Hepatocyte (in vitro differentiated cells): ENCODE data around the gene SGPL1. TPM values are rescaled to one million over a fixed set of nuclear protein-coding genes. Genes with fewer than 3 reads are reported as not detected.
A peak's percentile ranks its signal among the peaks of the same experiment; 100 is the strongest.
"Not testable (repeated sequence)": the region's sequence is repeated elsewhere in the genome, so short reads cannot be mapped to it uniquely, and the experiment has no call there.

Source experiments
- DNase-seq: peaks from one replicate; pipeline ENCODE4 v3.0.0-alpha.2; 2016; ENCODE audit warnings: low spot score
- H2AFZ ChIP-seq: fragments of 200-600 bp; sonication (generic); 2 replicates; pipeline ENCODE4 v1.6.0; 2016; ENCODE audit warnings: antibody characterized with exemption, mild to moderate bottlenecking
- H3K27ac ChIP-seq: fragments of 200-600 bp; sonication (generic); 2 replicates; pipeline ENCODE4 v1.5.1; 2016; ENCODE audit warnings: mild to moderate bottlenecking
- H3K27me3 ChIP-seq: fragments of 200-600 bp; sonication (generic); 2 replicates; pipeline ENCODE4 v1.6.1; 2016
- H3K36me3 ChIP-seq: fragments of 200-600 bp; sonication (generic); replicated peaks from 2 replicates; pipeline ENCODE4 v1.5.1; 2016; ENCODE audit warnings: low read depth; ENCODE audit not compliant: insufficient read depth
- H3K4me1 ChIP-seq: fragments of 200-600 bp; sonication (generic); 2 replicates; pipeline ENCODE4 v1.5.1; 2016; ENCODE audit warnings: mild to moderate bottlenecking, moderate library complexity; ENCODE audit not compliant: insufficient read depth
- H3K4me2 ChIP-seq: fragments of 200-600 bp; sonication (generic); 2 replicates; pipeline ENCODE4 v1.6.0; 2016
- H3K4me3 ChIP-seq: fragments of 200-600 bp; sonication (generic); 2 replicates; pipeline ENCODE4 v1.5.1; 2016; ENCODE audit warnings: mild to moderate bottlenecking
- H3K79me2 ChIP-seq: fragments of 200-600 bp; sonication (generic); 2 replicates; pipeline ENCODE4 v1.6.0; 2017; ENCODE audit warnings: mild to moderate bottlenecking
- H3K9me2 ChIP-seq: fragments of 200-600 bp; sonication (generic); replicated peaks from 2 replicates; pipeline ENCODE4 v1.6.0; 2017; ENCODE audit warnings: mild to moderate bottlenecking; ENCODE audit not compliant: insufficient read depth
- H3K9me3 ChIP-seq: fragments of 200-600 bp; sonication (generic); 2 replicates; pipeline ENCODE4 v1.5.1; 2016; ENCODE audit warnings: low read depth, mild to moderate bottlenecking
- H4K20me1 ChIP-seq: fragments of 200-600 bp; sonication (generic); 2 replicates; pipeline ENCODE4 v1.6.0; 2016; ENCODE audit warnings: mild to moderate bottlenecking; ENCODE audit not compliant: insufficient read depth, poor library complexity, severe bottlenecking
- EZH2 ChIP-seq: fragments of 200-600 bp; sonication (generic); IDR thresholded peaks from 2 replicates; pipeline ENCODE4 v1.6.1; 2016; ENCODE audit warnings: antibody characterized with exemption, mild to moderate bottlenecking, borderline replicate concordance
- EZH2phosphoT487 ChIP-seq: fragments of 200-600 bp; sonication (generic); IDR thresholded peaks from one replicate; pipeline ENCODE4 v1.6.1; 2018; ENCODE audit warnings: antibody characterized with exemption, mild to moderate bottlenecking, low read depth, moderate library complexity; ENCODE audit not compliant: unreplicated experiment, severe bottlenecking
- WGBS: methylation state at CpG from one replicate; pipeline ENCODE4 v1.1.6; 2016; ENCODE audit warnings: low lambda C conversion rate; ENCODE audit errors: missing lambda C conversion rate; 5-methylcytosine and 5-hydroxymethylcytosine counted together
- polyA plus RNA-seq: library from polyadenylated mRNA; unstranded; fragments of >200 nt; fragmentation: Nextera tagmentation; extraction: Ambion mirVana; gene quantifications from 2 replicates; pipeline ENCODE4 v1.2.1, GENCODE V29; 2016
- total RNA-seq: library from RNA; depleted of rRNA; stranded (reverse); fragments of >200 nt; gene quantifications from 2 replicates; pipeline ENCODE4 v1.2.3, GENCODE V29; 2014
- TF ChIP-seq, protein P1 (sequence below): fragments of 200-600 bp; sonication (generic); IDR thresholded peaks from 2 replicates; pipeline ENCODE4 v1.5.1; 2016; ENCODE audit warnings: antibody characterized with exemption, mild to moderate bottlenecking; ENCODE audit not compliant: poor library complexity

SGPL1 gene
- total and polyA plus RNA-seq, 2 experiments from 2014 or later, result 20.2 to 43.5 TPM

DNA sequence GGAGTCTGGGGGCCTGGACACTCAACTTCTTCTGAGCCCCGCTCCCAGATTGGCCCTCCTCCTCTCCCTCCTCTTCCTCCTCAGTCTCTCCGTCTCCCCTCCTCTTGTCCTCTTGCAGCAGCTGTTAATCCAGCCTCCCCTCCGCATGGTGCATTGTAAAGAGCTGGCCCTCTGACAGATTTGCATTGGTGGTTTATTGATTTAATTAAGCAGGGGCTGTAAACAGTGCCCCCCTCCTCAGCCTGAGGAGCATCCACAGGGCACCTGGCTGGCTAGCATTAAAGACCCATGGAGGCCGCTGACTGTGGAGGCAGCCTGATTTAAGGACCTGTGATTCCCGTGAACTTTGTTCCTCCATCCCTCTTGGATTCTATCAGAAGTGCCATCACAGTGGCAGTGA lies 101.5 kb downstream of the SGPL1 start:
- no peaks in the 10 kb centered on the region for H4K20me1 ChIP-seq
- peaks cover 4% of the 10 kb centered on the region for H3K27me3 ChIP-seq
- no peaks in the 10 kb centered on the region for H3K36me3 ChIP-seq
- DNase-seq, result no peak
- no peak overlapping the region for H3K4me3 ChIP-seq
- H3K27ac ChIP-seq, result no peak overlapping the region
- H3K9me3 ChIP-seq, result no peaks in the 10 kb centered on the region
- H2AFZ ChIP-seq, result no peak overlapping the region
- H3K79me2 ChIP-seq, result no peaks in the 10 kb centered on the region
- TF ChIP-seq, protein P1, sequence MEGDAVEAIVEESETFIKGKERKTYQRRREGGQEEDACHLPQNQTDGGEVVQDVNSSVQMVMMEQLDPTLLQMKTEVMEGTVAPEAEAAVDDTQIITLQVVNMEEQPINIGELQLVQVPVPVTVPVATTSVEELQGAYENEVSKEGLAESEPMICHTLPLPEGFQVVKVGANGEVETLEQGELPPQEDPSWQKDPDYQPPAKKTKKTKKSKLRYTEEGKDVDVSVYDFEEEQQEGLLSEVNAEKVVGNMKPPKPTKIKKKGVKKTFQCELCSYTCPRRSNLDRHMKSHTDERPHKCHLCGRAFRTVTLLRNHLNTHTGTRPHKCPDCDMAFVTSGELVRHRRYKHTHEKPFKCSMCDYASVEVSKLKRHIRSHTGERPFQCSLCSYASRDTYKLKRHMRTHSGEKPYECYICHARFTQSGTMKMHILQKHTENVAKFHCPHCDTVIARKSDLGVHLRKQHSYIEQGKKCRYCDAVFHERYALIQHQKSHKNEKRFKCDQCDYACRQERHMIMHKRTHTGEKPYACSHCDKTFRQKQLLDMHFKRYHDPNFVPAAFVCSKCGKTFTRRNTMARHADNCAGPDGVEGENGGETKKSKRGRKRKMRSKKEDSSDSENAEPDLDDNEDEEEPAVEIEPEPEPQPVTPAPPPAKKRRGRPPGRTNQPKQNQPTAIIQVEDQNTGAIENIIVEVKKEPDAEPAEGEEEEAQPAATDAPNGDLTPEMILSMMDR, result no peak
- TF ChIP-seq EZH2 (no peak), EZH2phosphoT487 (no peak)
- no peaks in the 10 kb centered on the region for H3K4me1 ChIP-seq
- H3K4me2 ChIP-seq, result no peak overlapping the region
- no peaks in the 10 kb centered on the region for H3K9me2 ChIP-seq
- 60% methylated on average over 5 of the region's 5 CpGs for WGBS

DNA sequence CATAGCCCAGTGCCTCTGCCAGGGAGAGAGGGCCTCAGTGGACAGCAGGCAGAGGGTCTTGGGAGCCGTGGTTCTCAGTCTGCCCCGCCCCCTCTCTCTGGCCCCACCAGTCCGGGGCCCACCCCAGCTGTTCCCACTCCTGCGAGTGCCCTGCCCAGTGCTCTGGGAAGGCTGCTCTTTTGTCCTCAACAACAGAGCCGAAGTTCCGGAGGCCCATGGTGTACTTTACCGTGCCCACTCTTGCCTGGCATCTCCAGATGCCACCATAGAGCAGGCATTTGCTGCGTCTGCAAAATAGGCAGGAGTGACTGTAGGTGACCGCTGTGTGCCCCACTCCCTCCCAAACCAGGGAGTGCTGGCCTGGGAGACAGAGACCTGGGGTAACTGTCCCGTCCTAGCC lies 101.9 kb downstream of the SGPL1 start:
- peaks cover 4% of the 10 kb centered on the region for H3K27me3 ChIP-seq
- no peak overlapping the region for H3K4me3 ChIP-seq
- TF ChIP-seq EZH2, result no peak
- TF ChIP-seq EZH2phosphoT487, result no peak
- TF ChIP-seq, protein P1, result no peak
- H3K79me2 ChIP-seq, result no peaks in the 10 kb centered on the region
- 83% methylated on average over 10 of the region's 10 CpGs for WGBS
- H3K9me2 ChIP-seq, result no peaks in the 10 kb centered on the region
- no peak overlapping the region for H3K27ac ChIP-seq
- H3K4me1 ChIP-seq, result no peaks in the 10 kb centered on the region
- H3K36me3 ChIP-seq, result no peaks in the 10 kb centered on the region
- no peaks in the 10 kb centered on the region for H4K20me1 ChIP-seq
- no peak overlapping the region for H2AFZ ChIP-seq
- no peaks in the 10 kb centered on the region for H3K9me3 ChIP-seq
- no peak for DNase-seq
- H3K4me2 ChIP-seq, result no peak overlapping the region

DNA sequence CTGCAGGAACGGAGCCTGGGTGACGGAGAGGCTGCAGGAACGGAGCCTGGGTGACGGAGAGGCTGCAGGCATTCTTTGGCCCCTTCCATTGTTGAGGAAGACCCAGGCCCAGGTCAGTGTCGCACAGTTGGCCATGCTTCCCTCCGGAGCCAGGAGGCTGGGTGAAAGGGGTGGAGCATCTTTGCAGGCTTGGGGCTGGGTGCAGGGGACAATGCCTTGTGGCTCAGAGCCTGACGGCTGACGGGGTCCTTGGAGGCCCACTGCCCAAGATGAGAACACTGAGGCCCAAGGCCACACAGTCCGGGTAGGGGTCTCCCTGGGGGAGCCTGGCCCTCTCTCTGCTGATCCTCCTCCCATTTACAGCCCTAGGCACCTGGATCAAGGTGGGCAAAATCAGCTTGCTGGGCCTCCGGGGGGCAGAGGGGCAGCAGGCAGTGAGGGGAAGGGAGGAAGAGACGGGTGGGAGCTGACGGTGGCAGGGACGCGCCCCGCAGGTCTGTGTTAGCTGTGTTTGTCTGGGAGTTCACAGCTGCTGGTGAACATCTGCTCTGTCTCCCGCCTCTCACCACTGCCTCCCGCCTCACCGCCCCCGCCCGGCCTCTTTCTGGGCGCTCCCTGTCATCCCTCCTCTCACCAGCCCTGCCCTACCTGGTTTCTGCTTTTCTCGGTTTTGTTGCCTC lies 103.2 kb downstream of the SGPL1 start:
- no peak overlapping the region for H3K27ac ChIP-seq
- no peaks in the 10 kb centered on the region for H3K9me3 ChIP-seq
- no peak overlapping the region for H3K4me2 ChIP-seq
- H3K79me2 ChIP-seq, result no peaks in the 10 kb centered on the region
- H3K9me2 ChIP-seq, result no peaks in the 10 kb centered on the region
- no peaks in the 10 kb centered on the region for H3K4me1 ChIP-seq
- DNase-seq, result peak; percentile 42
- H3K27me3 ChIP-seq, result peaks cover 4% of the 10 kb centered on the region
- H2AFZ ChIP-seq, result no peak overlapping the region
- no peaks in the 10 kb centered on the region for H4K20me1 ChIP-seq
- H3K36me3 ChIP-seq, result no peaks in the 10 kb centered on the region
- 67% methylated on average over 8 of the region's 22 CpGs for WGBS
- no peak for TF ChIP-seq EZH2
- no peak for TF ChIP-seq EZH2phosphoT487
- TF ChIP-seq, protein P1, result no peak
- H3K4me3 ChIP-seq, result no peak overlapping the region

DNA sequence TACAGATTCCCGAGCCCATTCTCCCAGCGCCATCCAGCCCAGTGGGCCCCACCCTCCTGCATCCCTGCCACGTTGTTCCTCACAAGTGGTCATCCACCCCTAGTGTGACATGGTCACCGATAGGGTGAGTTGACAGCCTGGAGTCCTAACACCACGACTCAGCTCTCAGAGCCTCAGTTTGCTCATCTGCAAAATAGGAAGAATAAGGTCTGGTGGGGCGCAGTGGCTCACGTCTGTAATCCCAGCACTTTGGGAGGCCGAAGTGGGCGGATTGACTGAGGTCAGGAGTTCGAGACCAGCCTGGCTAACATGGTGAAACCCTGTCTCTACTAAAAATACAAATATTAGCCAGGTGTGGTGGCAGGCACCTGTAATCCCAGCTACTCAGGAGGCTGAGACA lies 104.2 kb downstream of the SGPL1 start:
- DNase-seq, H3K4me3 ChIP-seq, H2AFZ ChIP-seq, H4K20me1 ChIP-seq, H3K4me2 ChIP-seq, H3K79me2 ChIP-seq, H3K27ac ChIP-seq, H3K9me2 ChIP-seq, H3K36me3 ChIP-seq, H3K9me3 ChIP-seq, H3K27me3 ChIP-seq, H3K4me1 ChIP-seq: not testable (repeated sequence)
- WGBS, result 93% methylated on average over 10 of the region's 10 CpGs
